ENCODE data around the gene GSTK1.

Gene GSTK1

DNA sequence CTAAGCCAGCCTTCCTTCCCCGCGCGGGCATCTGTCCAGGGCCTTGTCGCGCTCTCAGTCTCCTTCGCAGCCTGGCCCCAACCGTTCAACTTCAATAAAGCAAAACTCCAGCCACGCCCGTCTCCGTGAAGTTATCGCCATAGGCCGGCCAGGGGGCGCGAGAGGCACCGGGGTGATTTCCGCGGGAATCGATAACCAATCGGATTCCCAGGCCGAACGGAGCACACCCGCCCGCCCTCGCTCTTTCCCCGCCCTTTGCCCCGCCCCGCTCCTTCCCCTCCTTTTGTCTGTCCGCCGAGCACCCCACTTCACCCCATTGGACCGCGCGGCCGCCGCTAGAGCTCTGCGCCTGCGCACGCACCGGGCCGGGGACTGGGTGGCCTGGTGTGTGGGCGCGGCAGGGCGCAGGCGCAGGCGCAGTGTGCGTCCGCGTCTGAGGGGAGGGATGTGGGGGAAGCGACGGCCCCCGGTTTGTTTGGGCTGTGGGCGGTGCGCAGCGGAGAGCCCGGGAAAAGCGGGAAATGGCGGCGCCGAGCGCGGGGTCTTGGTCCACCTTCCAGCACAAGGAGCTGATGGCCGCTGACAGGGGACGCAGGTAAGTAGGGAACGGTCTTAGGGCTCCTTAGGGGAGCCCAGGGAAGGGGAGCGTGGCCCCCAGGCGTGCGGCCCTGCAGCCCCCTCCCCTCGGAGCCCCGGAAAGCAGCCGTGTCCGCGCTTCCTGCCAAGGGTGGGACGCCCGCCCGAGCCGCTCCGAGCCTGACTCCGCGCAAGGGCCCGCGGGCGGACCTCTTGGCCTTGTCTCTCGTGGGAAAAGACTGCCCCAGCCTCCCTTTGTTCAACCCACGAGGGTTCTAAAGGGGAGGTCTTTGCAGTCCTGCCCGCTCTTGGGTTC is 24.9 kb downstream of the GSTK1 start, which contains the start of gene CASP2 (continued):
- TF ChIP-seq, protein P1, sequence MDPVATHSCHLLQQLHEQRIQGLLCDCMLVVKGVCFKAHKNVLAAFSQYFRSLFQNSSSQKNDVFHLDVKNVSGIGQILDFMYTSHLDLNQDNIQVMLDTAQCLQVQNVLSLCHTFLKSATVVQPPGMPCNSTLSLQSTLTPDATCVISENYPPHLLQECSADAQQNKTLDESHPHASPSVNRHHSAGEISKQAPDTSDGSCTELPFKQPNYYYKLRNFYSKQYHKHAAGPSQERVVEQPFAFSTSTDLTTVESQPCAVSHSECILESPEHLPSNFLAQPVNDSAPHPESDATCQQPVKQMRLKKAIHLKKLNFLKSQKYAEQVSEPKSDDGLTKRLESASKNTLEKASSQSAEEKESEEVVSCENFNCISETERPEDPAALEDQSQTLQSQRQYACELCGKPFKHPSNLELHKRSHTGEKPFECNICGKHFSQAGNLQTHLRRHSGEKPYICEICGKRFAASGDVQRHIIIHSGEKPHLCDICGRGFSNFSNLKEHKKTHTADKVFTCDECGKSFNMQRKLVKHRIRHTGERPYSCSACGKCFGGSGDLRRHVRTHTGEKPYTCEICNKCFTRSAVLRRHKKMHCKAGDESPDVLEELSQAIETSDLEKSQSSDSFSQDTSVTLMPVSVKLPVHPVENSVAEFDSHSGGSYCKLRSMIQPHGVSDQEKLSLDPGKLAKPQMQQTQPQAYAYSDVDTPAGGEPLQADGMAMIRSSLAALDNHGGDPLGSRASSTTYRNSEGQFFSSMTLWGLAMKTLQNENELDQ (tag by site-specific recombination; IDR thresholded peaks at IDR 0.05; ENCODE audit: low read depth): no peak
- TF ChIP-seq, protein P2, sequence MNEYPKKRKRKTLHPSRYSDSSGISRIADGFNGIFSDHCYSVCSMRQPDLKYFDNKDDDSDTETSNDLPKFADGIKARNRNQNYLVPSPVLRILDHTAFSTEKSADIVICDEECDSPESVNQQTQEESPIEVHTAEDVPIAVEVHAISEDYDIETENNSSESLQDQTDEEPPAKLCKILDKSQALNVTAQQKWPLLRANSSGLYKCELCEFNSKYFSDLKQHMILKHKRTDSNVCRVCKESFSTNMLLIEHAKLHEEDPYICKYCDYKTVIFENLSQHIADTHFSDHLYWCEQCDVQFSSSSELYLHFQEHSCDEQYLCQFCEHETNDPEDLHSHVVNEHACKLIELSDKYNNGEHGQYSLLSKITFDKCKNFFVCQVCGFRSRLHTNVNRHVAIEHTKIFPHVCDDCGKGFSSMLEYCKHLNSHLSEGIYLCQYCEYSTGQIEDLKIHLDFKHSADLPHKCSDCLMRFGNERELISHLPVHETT (tag by site-specific recombination; IDR thresholded peaks at IDR 0.05): no peak
- TF ChIP-seq ZBTB17 (tag by site-specific recombination; IDR thresholded peaks at IDR 0.05): no peak
- TF ChIP-seq ZXDB (tag by site-specific recombination; IDR thresholded peaks at IDR 0.05): peak; percentile 65
- TF ChIP-seq ZNF169 (tag by site-specific recombination; IDR thresholded peaks at IDR 0.05): no peak
- TF ChIP-seq, protein P3, sequence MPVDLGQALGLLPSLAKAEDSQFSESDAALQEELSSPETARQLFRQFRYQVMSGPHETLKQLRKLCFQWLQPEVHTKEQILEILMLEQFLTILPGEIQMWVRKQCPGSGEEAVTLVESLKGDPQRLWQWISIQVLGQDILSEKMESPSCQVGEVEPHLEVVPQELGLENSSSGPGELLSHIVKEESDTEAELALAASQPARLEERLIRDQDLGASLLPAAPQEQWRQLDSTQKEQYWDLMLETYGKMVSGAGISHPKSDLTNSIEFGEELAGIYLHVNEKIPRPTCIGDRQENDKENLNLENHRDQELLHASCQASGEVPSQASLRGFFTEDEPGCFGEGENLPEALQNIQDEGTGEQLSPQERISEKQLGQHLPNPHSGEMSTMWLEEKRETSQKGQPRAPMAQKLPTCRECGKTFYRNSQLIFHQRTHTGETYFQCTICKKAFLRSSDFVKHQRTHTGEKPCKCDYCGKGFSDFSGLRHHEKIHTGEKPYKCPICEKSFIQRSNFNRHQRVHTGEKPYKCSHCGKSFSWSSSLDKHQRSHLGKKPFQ (tag by site-specific recombination; IDR thresholded peaks at IDR 0.05): no peak
- no peak for TF ChIP-seq ZNF596 (tag by site-specific recombination; IDR thresholded peaks at IDR 0.05)
- TF ChIP-seq, protein P4, sequence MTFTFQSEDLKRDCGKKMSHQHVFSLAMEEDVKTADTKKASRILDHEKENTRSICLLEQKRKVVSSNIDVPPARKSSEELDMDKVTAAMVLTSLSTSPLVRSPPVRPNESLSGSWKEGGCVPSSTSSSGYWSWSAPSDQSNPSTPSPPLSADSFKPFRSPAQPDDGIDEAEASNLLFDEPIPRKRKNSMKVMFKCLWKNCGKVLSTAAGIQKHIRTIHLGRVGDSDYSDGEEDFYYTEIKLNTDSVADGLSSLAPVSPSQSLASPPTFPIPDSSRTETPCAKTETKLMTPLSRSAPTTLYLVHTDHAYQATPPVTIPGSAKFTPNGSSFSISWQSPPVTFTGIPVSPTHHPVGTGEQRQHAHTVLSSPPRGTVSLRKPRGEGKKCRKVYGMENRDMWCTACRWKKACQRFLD (tag by site-specific recombination; IDR thresholded peaks at IDR 0.05): no peak
- TF ChIP-seq ZNF121 (tag by site-specific recombination; IDR thresholded peaks at IDR 0.05): no peak
- TF ChIP-seq ZNF140 (tag by site-specific recombination; IDR thresholded peaks at IDR 0.05): no peak
- TF ChIP-seq ZNF660 (tag by site-specific recombination; IDR thresholded peaks at IDR 0.05): no peak
- TF ChIP-seq ZBTB20 (tag by site-specific recombination; IDR thresholded peaks at IDR 0.05): peak; percentile 88
- TF ChIP-seq ZFP69B (tag by site-specific recombination; IDR thresholded peaks at IDR 0.05): peak; percentile 58
- TF ChIP-seq ZNF324 (tag by site-specific recombination; IDR thresholded peaks at IDR 0.05): 0 out of 2 replicates have a peak, but pooled peaks have one; percentile 54
- TF ChIP-seq, protein P5, sequence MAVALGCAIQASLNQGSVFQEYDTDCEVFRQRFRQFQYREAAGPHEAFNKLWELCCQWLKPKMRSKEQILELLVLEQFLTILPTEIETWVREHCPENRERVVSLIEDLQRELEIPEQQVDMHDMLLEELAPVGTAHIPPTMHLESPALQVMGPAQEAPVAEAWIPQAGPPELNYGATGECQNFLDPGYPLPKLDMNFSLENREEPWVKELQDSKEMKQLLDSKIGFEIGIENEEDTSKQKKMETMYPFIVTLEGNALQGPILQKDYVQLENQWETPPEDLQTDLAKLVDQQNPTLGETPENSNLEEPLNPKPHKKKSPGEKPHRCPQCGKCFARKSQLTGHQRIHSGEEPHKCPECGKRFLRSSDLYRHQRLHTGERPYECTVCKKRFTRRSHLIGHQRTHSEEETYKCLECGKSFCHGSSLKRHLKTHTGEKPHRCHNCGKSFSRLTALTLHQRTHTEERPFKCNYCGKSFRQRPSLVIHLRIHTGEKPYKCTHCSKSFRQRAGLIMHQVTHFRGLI (tag by site-specific recombination; IDR thresholded peaks at IDR 0.05): peak; percentile 20; the same call in 1 of the 2 replicates
- TF ChIP-seq ZNF571 (tag by site-specific recombination; IDR thresholded peaks at IDR 0.05): no peak
- peak; percentile 25; the same call in 1 of the 2 replicates for TF ChIP-seq ZNF561 (tag by site-specific recombination; IDR thresholded peaks at IDR 0.05; ENCODE audit: borderline replicate concordance)
- no peak for TF ChIP-seq ZNF112 (tag by site-specific recombination; IDR thresholded peaks at IDR 0.05)
- peak; percentile 85 for TF ChIP-seq YY2 (tag by site-specific recombination; IDR thresholded peaks at IDR 0.05)
- TF ChIP-seq ZNF707 (tag by site-specific recombination; IDR thresholded peaks at IDR 0.05): no peak
- no peak for TF ChIP-seq ZNF626 (tag by site-specific recombination; IDR thresholded peaks at IDR 0.05)
- TF ChIP-seq ZNF114 (tag by site-specific recombination; IDR thresholded peaks at IDR 0.05): no peak
- TF ChIP-seq, protein P6, sequence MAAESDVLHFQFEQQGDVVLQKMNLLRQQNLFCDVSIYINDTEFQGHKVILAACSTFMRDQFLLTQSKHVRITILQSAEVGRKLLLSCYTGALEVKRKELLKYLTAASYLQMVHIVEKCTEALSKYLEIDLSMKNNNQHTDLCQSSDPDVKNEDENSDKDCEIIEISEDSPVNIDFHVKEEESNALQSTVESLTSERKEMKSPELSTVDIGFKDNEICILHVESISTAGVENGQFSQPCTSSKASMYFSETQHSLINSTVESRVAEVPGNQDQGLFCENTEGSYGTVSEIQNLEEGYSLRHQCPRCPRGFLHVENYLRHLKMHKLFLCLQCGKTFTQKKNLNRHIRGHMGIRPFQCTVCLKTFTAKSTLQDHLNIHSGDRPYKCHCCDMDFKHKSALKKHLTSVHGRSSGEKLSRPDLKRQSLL (tag by site-specific recombination; IDR thresholded peaks at IDR 0.05): no peak
- no peak for TF ChIP-seq ZNF514 (tag by site-specific recombination; IDR thresholded peaks at IDR 0.05)
- TF ChIP-seq WT1 (tag by site-specific recombination; IDR thresholded peaks at IDR 0.05): peak; percentile 40; the same call in 1 of the 2 replicates
- no peak for TF ChIP-seq OVOL3 (tag by site-specific recombination; IDR thresholded peaks at IDR 0.05)
- no peak for TF ChIP-seq TCF7L2 (IDR thresholded peaks at IDR 0.05; ENCODE audit: borderline replicate concordance, low read depth, low read length)
- TF ChIP-seq GLI4 (tag by site-specific recombination; IDR thresholded peaks at IDR 0.05): 0 out of 2 replicates have a peak, but pooled peaks have one; percentile 51
- no peak for TF ChIP-seq ZNF202 (tag by site-specific recombination; IDR thresholded peaks at IDR 0.05; ENCODE audit: borderline replicate concordance)
- TF ChIP-seq, protein P7, sequence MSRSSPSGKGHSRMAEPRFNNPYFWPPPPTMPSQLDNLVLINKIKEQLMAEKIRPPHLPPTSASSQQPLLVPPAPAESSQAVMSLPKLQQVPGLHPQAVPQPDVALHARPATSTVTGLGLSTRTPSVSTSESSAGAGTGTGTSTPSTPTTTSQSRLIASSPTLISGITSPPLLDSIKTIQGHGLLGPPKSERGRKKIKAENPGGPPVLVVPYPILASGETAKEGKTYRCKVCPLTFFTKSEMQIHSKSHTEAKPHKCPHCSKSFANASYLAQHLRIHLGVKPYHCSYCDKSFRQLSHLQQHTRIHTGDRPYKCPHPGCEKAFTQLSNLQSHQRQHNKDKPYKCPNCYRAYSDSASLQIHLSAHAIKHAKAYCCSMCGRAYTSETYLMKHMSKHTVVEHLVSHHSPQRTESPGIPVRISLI (tag by site-specific recombination; IDR thresholded peaks at IDR 0.05): no peak

Measured in HEK293 (cell line).